ENCODE results near the gene ROR1.
A peak's percentile ranks its signal among the peaks of the same experiment; 100 is the strongest.

Gene ROR1

DNA sequence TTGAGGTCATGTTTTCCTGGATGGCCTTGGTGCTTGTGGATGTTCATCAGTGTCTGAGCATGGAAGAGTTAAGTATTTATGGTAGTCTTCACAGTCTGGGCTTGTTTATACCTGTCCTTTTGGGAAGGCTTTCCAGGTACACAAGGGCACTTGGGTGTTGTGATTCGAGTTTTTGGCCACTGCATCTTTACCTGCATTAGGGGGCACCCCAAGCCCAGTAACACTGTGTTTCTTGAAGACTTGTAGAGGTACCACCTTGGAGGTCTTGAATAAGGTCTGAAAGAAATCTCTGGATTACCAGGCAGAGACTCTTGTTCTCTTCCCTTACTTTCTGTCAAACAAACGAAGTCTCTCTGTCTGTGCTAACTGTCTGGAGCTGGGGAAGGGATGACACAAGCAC, 34.4 kb upstream of the ROR1 start:
- no peak overlapping the region for H3K14ac ChIP-seq (ENCODE audit: low read length in 2 of 2)
- peaks cover 5% of the 10 kb centered on the region for H3K9me3 ChIP-seq (ENCODE audit: control insufficient read depth, low read length)
- H2AFZ ChIP-seq (ENCODE audit: low read depth, low read length): no peak overlapping the region
- no peak overlapping the region for H3K9ac ChIP-seq (ENCODE audit: low read length)
- H3K23ac ChIP-seq (ENCODE audit: low read length in 2 of 2): no peak overlapping the region
- 79% methylated on average over 2 of the region's 2 CpGs for WGBS
- no peaks in the 10 kb centered on the region for H3K27me3 ChIP-seq (ENCODE audit: control insufficient read depth in 1 of 2, insufficient read depth in 1 of 2, low read length in 2 of 2)
- DNase-seq: no peak
- no peak overlapping the region for H3K27ac ChIP-seq (ENCODE audit: low read length, poor library complexity, severe bottlenecking)
- H3K4me3 ChIP-seq (ENCODE audit: insufficient read depth in 1 of 2, low read depth in 1 of 2, low read length in 2 of 2): no peak overlapping the region
- H3K4ac ChIP-seq (ENCODE audit: low read depth in 1 of 2, low read length in 2 of 2): no peak overlapping the region
- H2BK5ac ChIP-seq (ENCODE audit: low read depth, low read length, poor library complexity, severe bottlenecking): no peak overlapping the region
- H3K79me1 ChIP-seq (replicated peaks; ENCODE audit: low read length, poor library complexity, severe bottlenecking): no peaks in the 10 kb centered on the region
- H2BK120ac ChIP-seq (ENCODE audit: low read depth, low read length): no peak overlapping the region
- H3K18ac ChIP-seq (ENCODE audit: low read depth in 1 of 2, low read length in 2 of 2): peak overlapping the region in 1 of 2 experiments; percentile 5
- no peak overlapping the region for H4K8ac ChIP-seq (ENCODE audit: low read length)
- no peak overlapping the region for H2BK12ac ChIP-seq (ENCODE audit: low read length in 2 of 2)
- H3K4me2 ChIP-seq (ENCODE audit: low read length, poor library complexity, severe bottlenecking): no peak overlapping the region
- no peaks in the 10 kb centered on the region for H3K36me3 ChIP-seq (ENCODE audit: control insufficient read depth in 1 of 2, insufficient read depth in 2 of 2, low read depth in 1 of 2, low read length in 2 of 2)
- no peak overlapping the region for H2BK15ac ChIP-seq (ENCODE audit: low read depth, poor library complexity, severe bottlenecking)
- H3K4me1 ChIP-seq (ENCODE audit: control insufficient read depth, insufficient read depth, low read depth, low read length): no peaks in the 10 kb centered on the region
- H4K91ac ChIP-seq (ENCODE audit: low read length): no peak overlapping the region
- H2AK5ac ChIP-seq (ENCODE audit: low read length, severe bottlenecking): no peak overlapping the region

DNA sequence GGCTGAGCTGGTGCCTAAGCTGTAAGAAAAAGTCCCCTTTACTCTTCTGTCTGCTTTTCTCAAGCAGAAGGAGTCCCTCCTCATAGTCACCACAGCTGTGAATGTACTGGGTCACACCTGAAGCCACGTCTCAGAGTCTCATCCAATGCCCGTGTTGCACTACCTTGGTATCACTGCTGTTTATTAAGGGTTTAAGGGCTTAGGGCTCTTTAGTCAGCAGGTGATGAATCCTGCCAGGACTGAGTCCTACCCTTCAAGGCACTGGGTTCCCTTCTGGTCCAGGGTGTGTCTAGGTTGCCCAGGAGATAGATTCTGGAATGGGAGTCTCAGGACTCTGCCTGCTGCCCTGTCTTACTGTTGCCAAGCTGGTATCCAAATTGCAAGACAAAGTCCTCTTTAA, 33.4 kb upstream of the ROR1 start:
- H3K4me1 ChIP-seq (ENCODE audit: control insufficient read depth, insufficient read depth, low read depth, low read length): no peaks in the 10 kb centered on the region
- H2BK12ac ChIP-seq (ENCODE audit: low read length in 2 of 2): no peak overlapping the region
- H2BK120ac ChIP-seq (ENCODE audit: low read depth, low read length): no peak overlapping the region
- no peak overlapping the region for H2BK5ac ChIP-seq (ENCODE audit: low read depth, low read length, poor library complexity, severe bottlenecking)
- H3K9ac ChIP-seq (ENCODE audit: low read length): no peak overlapping the region
- DNase-seq: no peak
- no peak overlapping the region for H3K4ac ChIP-seq (ENCODE audit: low read depth in 1 of 2, low read length in 2 of 2)
- H2AK5ac ChIP-seq (ENCODE audit: low read length, severe bottlenecking): no peak overlapping the region
- H3K9me3 ChIP-seq (ENCODE audit: control insufficient read depth, low read length): peaks cover 5% of the 10 kb centered on the region
- H4K8ac ChIP-seq (ENCODE audit: low read length): no peak overlapping the region
- WGBS: 93% methylated on average over 2 of the region's 2 CpGs
- no peak overlapping the region for H3K23ac ChIP-seq (ENCODE audit: low read length in 2 of 2)
- H3K79me1 ChIP-seq (replicated peaks; ENCODE audit: low read length, poor library complexity, severe bottlenecking): no peaks in the 10 kb centered on the region
- no peak overlapping the region for H4K91ac ChIP-seq (ENCODE audit: low read length)
- no peak overlapping the region for H3K4me2 ChIP-seq (ENCODE audit: low read length, poor library complexity, severe bottlenecking)
- H3K27ac ChIP-seq (ENCODE audit: low read length, poor library complexity, severe bottlenecking): no peak overlapping the region
- H3K36me3 ChIP-seq (ENCODE audit: control insufficient read depth in 1 of 2, insufficient read depth in 2 of 2, low read depth in 1 of 2, low read length in 2 of 2): no peaks in the 10 kb centered on the region
- H3K14ac ChIP-seq (ENCODE audit: low read length in 2 of 2): no peak overlapping the region
- H2BK15ac ChIP-seq (ENCODE audit: low read depth, poor library complexity, severe bottlenecking): no peak overlapping the region
- no peak overlapping the region for H2AFZ ChIP-seq (ENCODE audit: low read depth, low read length)
- H3K18ac ChIP-seq (ENCODE audit: low read depth in 1 of 2, low read length in 2 of 2): no peak overlapping the region
- H3K4me3 ChIP-seq (ENCODE audit: insufficient read depth in 1 of 2, low read depth in 1 of 2, low read length in 2 of 2): no peak overlapping the region
- no peaks in the 10 kb centered on the region for H3K27me3 ChIP-seq (ENCODE audit: control insufficient read depth in 1 of 2, insufficient read depth in 1 of 2, low read length in 2 of 2)

DNA sequence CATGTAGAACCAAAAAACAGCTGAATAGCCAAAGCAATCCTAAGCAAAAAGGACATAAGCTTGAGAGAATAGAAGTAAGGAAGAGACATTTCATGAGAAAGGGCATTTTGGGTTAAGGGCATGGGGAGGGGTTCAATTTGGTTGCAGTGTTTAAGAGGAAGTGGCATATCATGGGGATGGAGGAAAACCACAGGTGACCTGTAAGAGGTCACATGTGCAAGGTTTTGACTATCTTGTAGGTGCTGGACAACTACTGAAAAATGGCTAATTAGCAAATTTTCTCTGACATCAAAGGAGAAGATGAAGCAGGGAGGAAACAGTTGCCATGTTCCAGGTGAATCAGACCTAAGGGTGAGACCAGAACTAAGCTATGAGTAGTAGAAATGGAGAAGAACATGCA, 31.3 kb upstream of the ROR1 start:
- H3K79me1 ChIP-seq (replicated peaks; ENCODE audit: low read length, poor library complexity, severe bottlenecking): no peaks in the 10 kb centered on the region
- no peak overlapping the region for H2BK12ac ChIP-seq (ENCODE audit: low read length in 2 of 2)
- H3K4me2 ChIP-seq (ENCODE audit: low read length, poor library complexity, severe bottlenecking): no peak overlapping the region
- no peak overlapping the region for H2BK5ac ChIP-seq (ENCODE audit: low read depth, low read length, poor library complexity, severe bottlenecking)
- no peak overlapping the region for H3K14ac ChIP-seq (ENCODE audit: low read length in 2 of 2)
- H3K9ac ChIP-seq (ENCODE audit: low read length): no peak overlapping the region
- no peaks in the 10 kb centered on the region for H3K36me3 ChIP-seq (ENCODE audit: control insufficient read depth in 1 of 2, insufficient read depth in 2 of 2, low read depth in 1 of 2, low read length in 2 of 2)
- H2BK15ac ChIP-seq (ENCODE audit: low read depth, poor library complexity, severe bottlenecking): no peak overlapping the region
- no peak overlapping the region for H3K23ac ChIP-seq (ENCODE audit: low read length in 2 of 2)
- no peak overlapping the region for H3K27ac ChIP-seq (ENCODE audit: low read length, poor library complexity, severe bottlenecking)
- H3K4me3 ChIP-seq (ENCODE audit: insufficient read depth in 1 of 2, low read depth in 1 of 2, low read length in 2 of 2): no peak overlapping the region
- DNase-seq: no peak
- no peak overlapping the region for H2BK120ac ChIP-seq (ENCODE audit: low read depth, low read length)
- H3K18ac ChIP-seq (ENCODE audit: low read depth in 1 of 2, low read length in 2 of 2): no peak overlapping the region
- H4K8ac ChIP-seq (ENCODE audit: low read length): no peak overlapping the region
- peaks cover 10% of the 10 kb centered on the region for H3K4me1 ChIP-seq (ENCODE audit: control insufficient read depth, insufficient read depth, low read depth, low read length)
- H2AFZ ChIP-seq (ENCODE audit: low read depth, low read length): no peak overlapping the region
- no peak overlapping the region for H2AK5ac ChIP-seq (ENCODE audit: low read length, severe bottlenecking)
- no peaks in the 10 kb centered on the region for H3K9me3 ChIP-seq (ENCODE audit: control insufficient read depth, low read length)
- H4K91ac ChIP-seq (ENCODE audit: low read length): no peak overlapping the region
- H3K4ac ChIP-seq (ENCODE audit: low read depth in 1 of 2, low read length in 2 of 2): no peak overlapping the region
- no peaks in the 10 kb centered on the region for H3K27me3 ChIP-seq (ENCODE audit: control insufficient read depth in 1 of 2, insufficient read depth in 1 of 2, low read length in 2 of 2)

DNA sequence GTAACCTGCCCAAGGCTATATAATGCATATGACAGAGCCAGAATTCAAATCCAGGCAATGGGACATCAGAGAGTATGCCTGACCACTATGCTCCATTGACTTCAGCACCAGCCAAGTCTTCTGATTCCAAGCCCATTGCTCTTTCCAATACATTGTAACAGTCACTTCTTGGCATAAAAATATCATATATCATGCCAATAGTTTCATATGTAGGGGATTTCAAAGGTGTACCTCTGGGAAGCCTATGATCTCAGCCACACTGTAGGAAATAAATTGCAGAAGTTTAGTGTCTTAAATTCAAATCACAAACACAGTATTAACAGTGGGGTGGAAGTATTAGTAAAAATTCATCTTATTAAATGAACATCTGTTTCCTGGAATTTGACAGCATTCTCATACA, 30.0 kb upstream of the ROR1 start:
- H3K27me3 ChIP-seq (ENCODE audit: control insufficient read depth in 1 of 2, insufficient read depth in 1 of 2, low read length in 2 of 2): no peaks in the 10 kb centered on the region
- no peaks in the 10 kb centered on the region for H3K9me3 ChIP-seq (ENCODE audit: control insufficient read depth, low read length)
- H4K8ac ChIP-seq (ENCODE audit: low read length): no peak overlapping the region
- H4K91ac ChIP-seq (ENCODE audit: low read length): no peak overlapping the region
- no peak overlapping the region for H3K9ac ChIP-seq (ENCODE audit: low read length)
- H3K4me2 ChIP-seq (ENCODE audit: low read length, poor library complexity, severe bottlenecking): no peak overlapping the region
- no peaks in the 10 kb centered on the region for H3K36me3 ChIP-seq (ENCODE audit: control insufficient read depth in 1 of 2, insufficient read depth in 2 of 2, low read depth in 1 of 2, low read length in 2 of 2)
- H3K4ac ChIP-seq (ENCODE audit: low read depth in 1 of 2, low read length in 2 of 2): no peak overlapping the region
- no peak overlapping the region for H2BK5ac ChIP-seq (ENCODE audit: low read depth, low read length, poor library complexity, severe bottlenecking)
- H2AFZ ChIP-seq (ENCODE audit: low read depth, low read length): no peak overlapping the region
- no peak overlapping the region for H3K14ac ChIP-seq (ENCODE audit: low read length in 2 of 2)
- H3K23ac ChIP-seq (ENCODE audit: low read length in 2 of 2): no peak overlapping the region
- no peak overlapping the region for H2BK12ac ChIP-seq (ENCODE audit: low read length in 2 of 2)
- no peaks in the 10 kb centered on the region for H3K79me1 ChIP-seq (replicated peaks; ENCODE audit: low read length, poor library complexity, severe bottlenecking)
- H2AK5ac ChIP-seq (ENCODE audit: low read length, severe bottlenecking): no peak overlapping the region
- no peak for DNase-seq
- no peak overlapping the region for H3K18ac ChIP-seq (ENCODE audit: low read depth in 1 of 2, low read length in 2 of 2)
- peaks cover 11% of the 10 kb centered on the region for H3K4me1 ChIP-seq (ENCODE audit: control insufficient read depth, insufficient read depth, low read depth, low read length)
- H2BK120ac ChIP-seq (ENCODE audit: low read depth, low read length): no peak overlapping the region
- H3K4me3 ChIP-seq (ENCODE audit: insufficient read depth in 1 of 2, low read depth in 1 of 2, low read length in 2 of 2): no peak overlapping the region
- no peak overlapping the region for H2BK15ac ChIP-seq (ENCODE audit: low read depth, poor library complexity, severe bottlenecking)
- no peak overlapping the region for H3K27ac ChIP-seq (ENCODE audit: low read length, poor library complexity, severe bottlenecking)
